ENCODE data around the gene RNF19B. TPM values are rescaled to one million over a fixed set of nuclear protein-coding genes. Genes with fewer than 3 reads are reported as not detected.

Gene RNF19B
- total RNA-seq, 1 donor from 2014 or later = 33.2 TPM

DNA sequence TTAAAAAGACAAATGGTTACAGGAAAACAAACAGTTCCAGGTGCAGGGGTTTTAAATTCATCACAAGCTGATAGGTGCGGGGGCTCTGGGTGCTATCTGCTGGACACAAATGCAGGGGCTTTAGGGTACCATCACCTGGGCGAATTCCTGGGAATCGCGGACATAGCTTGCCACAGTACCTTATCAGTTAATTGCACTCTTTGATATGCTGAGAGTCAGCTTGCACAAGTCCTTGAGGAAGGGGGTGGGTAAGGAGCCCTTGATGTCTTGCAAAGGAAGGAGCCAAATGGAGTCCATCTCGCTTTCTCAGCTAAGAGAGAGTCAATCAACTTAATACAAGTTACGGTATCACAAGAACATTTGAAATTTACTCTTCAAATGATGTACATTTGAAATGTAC lies 38.0 kb downstream of the RNF19B start:
- TF ChIP-seq, protein P1, sequence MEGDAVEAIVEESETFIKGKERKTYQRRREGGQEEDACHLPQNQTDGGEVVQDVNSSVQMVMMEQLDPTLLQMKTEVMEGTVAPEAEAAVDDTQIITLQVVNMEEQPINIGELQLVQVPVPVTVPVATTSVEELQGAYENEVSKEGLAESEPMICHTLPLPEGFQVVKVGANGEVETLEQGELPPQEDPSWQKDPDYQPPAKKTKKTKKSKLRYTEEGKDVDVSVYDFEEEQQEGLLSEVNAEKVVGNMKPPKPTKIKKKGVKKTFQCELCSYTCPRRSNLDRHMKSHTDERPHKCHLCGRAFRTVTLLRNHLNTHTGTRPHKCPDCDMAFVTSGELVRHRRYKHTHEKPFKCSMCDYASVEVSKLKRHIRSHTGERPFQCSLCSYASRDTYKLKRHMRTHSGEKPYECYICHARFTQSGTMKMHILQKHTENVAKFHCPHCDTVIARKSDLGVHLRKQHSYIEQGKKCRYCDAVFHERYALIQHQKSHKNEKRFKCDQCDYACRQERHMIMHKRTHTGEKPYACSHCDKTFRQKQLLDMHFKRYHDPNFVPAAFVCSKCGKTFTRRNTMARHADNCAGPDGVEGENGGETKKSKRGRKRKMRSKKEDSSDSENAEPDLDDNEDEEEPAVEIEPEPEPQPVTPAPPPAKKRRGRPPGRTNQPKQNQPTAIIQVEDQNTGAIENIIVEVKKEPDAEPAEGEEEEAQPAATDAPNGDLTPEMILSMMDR (conservative IDR thresholded peaks at IDR 0.05; ENCODE audit: low read depth, low read length) = no peak
- no peak overlapping the region for H3K4me3 ChIP-seq (ENCODE audit: low read depth, low read length)
- DNase-seq (ENCODE audit: low read depth) = no peak

DNA sequence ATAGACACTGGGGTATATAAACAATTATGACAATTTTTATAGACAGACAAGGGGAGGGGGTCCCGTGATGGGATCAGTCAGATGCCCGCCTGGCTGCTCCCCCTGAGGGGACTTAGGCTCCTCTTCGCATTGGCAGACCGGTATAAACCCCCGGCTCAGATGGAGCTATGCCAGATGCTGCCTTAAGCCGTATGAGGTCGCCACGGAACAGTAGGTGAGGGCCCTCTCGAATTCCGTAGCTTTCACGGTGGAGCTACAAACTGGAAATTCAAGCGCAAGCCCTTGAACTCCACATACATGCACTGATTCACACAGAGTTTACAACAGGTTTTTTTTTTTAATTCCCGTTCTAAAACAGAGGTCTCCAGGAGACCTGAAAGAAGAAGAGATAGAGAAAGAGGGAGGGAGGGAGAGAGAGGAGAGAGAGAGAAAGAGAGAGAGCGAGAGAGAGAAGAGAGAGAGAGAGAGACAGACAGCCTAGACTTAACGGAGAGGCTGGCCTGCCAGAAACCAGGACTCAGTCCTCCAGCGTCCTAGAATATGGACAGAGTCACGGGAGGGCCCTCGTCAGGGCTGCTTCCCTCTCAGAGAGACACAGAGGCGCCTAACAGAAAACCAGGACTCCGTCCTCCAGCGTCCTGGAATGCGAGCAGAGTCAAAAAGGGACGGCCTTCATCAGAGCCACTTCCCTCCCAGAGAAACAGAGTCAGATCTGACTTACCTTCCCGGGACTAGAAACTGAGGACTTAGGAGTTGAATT lies 39.0 kb downstream of the RNF19B start:
- TF ChIP-seq, protein P1 (conservative IDR thresholded peaks at IDR 0.05; ENCODE audit: low read depth, low read length) = no peak
- no peak for DNase-seq (ENCODE audit: low read depth)
- no peak overlapping the region for H3K4me3 ChIP-seq (ENCODE audit: low read depth, low read length)

DNA sequence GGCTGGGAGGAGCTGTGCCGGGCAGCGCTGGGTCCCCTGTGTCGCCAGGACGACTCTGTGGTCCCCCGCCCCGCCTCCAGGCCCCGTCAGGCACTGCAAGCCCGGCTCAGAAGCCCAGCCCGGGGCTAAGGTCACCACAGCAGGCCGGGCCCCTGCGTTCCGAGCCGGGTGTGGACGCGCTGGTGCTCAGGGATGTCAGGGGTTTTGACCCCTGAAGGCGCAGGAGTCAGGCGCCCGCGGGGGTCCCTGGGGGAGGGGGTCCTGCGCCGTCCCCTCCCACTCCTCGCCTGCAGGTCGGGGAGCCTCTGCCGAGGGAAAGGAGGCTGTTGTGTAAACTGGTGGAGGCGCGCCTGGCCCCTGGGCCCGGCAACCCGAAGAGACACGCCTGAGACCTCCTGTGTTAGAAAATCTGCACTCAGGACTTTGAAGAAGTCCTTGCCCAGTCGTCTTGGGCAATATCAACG lies 39.7 kb downstream of the RNF19B start:
- H3K4me3 ChIP-seq (ENCODE audit: low read depth, low read length) = no peak overlapping the region
- TF ChIP-seq, protein P1 (conservative IDR thresholded peaks at IDR 0.05; ENCODE audit: low read depth, low read length) = no peak
- no peak for DNase-seq (ENCODE audit: low read depth)

DNA sequence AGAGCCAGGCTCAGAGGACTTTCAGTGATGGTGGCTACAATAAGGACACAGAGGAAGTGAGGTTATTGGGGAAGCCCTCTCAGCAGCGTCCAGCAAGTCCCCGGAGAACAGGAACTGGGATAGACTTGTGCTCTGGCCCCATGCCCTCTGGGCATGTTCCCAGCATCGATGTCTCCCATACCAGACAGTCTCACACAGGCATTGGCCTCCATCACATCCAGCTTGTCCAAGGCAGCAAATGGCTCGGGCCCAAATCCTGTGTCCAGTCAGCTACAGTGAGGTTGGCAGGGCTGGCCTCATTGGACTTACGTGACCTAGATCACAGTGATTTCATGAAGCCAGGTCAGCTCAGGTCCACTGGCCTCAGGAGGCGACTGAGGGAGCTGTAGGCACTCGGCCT lies 43.8 kb downstream of the RNF19B start:
- DNase-seq (ENCODE audit: low read depth) = no peak
- H3K4me3 ChIP-seq (ENCODE audit: low read depth, low read length) = no peak overlapping the region
- TF ChIP-seq, protein P1 (conservative IDR thresholded peaks at IDR 0.05; ENCODE audit: low read depth, low read length) = no peak

DNA sequence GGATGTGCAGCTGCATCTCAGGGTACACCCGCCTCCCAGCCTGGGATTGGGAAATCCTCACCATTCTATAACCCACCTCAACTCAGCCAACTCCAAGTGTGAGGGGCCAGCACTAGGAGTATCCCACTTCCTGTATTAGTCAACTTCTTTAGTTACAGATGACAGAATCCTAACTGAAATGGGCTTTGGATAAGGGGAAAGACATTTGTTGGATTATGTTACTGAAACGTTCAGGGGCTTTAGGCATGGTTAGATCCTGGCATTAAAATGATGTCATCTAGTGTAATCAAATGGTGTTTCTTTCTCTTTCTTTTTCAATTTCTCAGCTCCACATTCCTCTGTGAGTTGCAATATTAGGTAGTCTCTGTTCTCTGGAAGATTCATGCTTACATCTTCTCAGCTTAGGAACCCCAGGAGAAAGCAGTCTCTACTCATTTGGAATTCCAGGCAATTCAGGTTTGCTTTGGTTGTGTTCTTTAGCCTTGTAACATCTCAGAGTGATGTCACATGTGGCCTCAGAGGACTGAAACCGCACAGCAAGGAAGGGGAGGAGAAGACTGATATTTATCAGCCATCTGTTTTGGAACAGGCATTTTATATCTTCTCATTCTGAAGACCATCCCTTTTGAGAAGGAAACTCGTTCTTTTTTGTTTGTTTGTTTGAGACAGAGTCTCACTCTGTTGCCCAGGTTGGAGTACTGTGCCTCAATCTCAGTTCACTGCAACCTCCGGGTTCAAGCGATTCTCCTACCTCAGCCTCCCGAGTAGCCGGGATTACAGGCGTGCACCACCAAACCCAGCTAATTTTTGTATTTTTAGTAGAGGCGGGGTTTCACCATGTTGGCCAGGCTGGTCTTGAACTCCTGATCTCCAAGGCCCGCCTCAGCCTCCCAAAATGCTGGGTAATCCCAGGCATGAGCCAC lies 44.5 kb downstream of the RNF19B start:
- TF ChIP-seq, protein P1 (conservative IDR thresholded peaks at IDR 0.05; ENCODE audit: low read depth, low read length) = no peak
- peak overlapping the region; percentile 24 for H3K4me3 ChIP-seq (ENCODE audit: low read depth, low read length)
- DNase-seq (ENCODE audit: low read depth) = peak; percentile 64

DNA sequence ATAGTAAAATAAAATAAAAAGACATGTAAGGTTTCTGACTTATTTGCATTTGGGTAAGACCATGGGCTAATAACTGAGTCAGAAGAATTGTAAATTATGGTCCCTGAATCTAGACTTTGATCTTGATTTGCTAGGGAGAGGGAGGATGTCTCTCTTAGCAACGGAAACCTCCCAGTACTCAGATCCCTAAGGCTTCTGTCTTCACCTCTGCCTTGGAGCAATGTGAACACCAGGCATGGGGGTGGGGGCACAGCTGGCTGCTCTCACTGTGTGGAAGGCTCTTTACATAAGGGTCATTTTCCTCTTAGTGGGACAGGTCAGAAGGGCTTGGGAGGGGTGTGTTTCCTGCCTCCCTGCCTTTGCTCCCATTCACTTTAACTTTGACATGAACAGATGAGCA lies 46.4 kb downstream of the RNF19B start:
- no peak overlapping the region for H3K4me3 ChIP-seq (ENCODE audit: low read depth, low read length)
- TF ChIP-seq, protein P1 (conservative IDR thresholded peaks at IDR 0.05; ENCODE audit: low read depth, low read length) = no peak
- DNase-seq (ENCODE audit: low read depth) = no peak
